ENCODE data around the gene AVPI1. TPM values are rescaled to one million over a fixed set of nuclear protein-coding genes. Genes with fewer than 3 reads are reported as not detected.
"Not testable (repeated sequence)": the region's sequence is repeated elsewhere in the genome, so short reads cannot be mapped to it uniquely, and the experiment has no call there.

AVPI1 gene
- total RNA-seq, 1 donor from 2014 or later: 6.5 TPM

- no peaks in the 10 kb centered on the region for H3K36me3 Mint-ChIP-seq (ENCODE audit: low read depth)
- peaks cover 2% of the 10 kb centered on the region for H3K9me3 Mint-ChIP-seq (ENCODE audit: low read depth)
- no peaks in the 10 kb centered on the region for H3K27me3 Mint-ChIP-seq (ENCODE audit: low read depth)
- no peak for DNase-seq (ENCODE audit: low spot score)
- H3K27ac Mint-ChIP-seq (ENCODE audit: unreplicated experiment): no peak overlapping the region
- H3K4me3 Mint-ChIP-seq (ENCODE audit: unreplicated experiment): no peak overlapping the region
- H3K4me1 Mint-ChIP-seq (ENCODE audit: low read depth): peaks cover 21% of the 10 kb centered on the region
- TF ChIP-seq, protein P1, sequence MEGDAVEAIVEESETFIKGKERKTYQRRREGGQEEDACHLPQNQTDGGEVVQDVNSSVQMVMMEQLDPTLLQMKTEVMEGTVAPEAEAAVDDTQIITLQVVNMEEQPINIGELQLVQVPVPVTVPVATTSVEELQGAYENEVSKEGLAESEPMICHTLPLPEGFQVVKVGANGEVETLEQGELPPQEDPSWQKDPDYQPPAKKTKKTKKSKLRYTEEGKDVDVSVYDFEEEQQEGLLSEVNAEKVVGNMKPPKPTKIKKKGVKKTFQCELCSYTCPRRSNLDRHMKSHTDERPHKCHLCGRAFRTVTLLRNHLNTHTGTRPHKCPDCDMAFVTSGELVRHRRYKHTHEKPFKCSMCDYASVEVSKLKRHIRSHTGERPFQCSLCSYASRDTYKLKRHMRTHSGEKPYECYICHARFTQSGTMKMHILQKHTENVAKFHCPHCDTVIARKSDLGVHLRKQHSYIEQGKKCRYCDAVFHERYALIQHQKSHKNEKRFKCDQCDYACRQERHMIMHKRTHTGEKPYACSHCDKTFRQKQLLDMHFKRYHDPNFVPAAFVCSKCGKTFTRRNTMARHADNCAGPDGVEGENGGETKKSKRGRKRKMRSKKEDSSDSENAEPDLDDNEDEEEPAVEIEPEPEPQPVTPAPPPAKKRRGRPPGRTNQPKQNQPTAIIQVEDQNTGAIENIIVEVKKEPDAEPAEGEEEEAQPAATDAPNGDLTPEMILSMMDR (IDR thresholded peaks at IDR 0.05): no peak
Measured at GRCh38 chr10:97705006-97705670, 18.1 kb upstream of the AVPI1 start.

GRCh38 chr10:97704341-97704740, 17.3 kb upstream of the AVPI1 start:
- no peak overlapping the region for H3K27ac Mint-ChIP-seq (ENCODE audit: unreplicated experiment)

GRCh38 chr10:97703398-97704067, 16.5 kb upstream of the AVPI1 start:
- DNase-seq (ENCODE audit: low spot score): peak; percentile 17
- Mint-ChIP-seq H3K36me3 (ENCODE audit: low read depth) (no peaks in the 10 kb centered on the region), H3K27me3 (ENCODE audit: low read depth) (no peaks in the 10 kb centered on the region), H3K4me1 (ENCODE audit: low read depth) (peaks cover 7% of the 10 kb centered on the region), H3K9me3 (ENCODE audit: low read depth) (no peaks in the 10 kb centered on the region), H3K27ac (ENCODE audit: unreplicated experiment) (no peak overlapping the region), H3K4me3 (ENCODE audit: unreplicated experiment) (no peak overlapping the region)
- TF ChIP-seq, protein P1 (IDR thresholded peaks at IDR 0.05): no peak

More at GRCh38 chr10:97704341-97704740, 17.3 kb upstream of the AVPI1 start:
- Mint-ChIP-seq H3K4me1 (ENCODE audit: low read depth) (peaks cover 13% of the 10 kb centered on the region), H3K4me3 (ENCODE audit: unreplicated experiment) (no peak overlapping the region), H3K36me3 (ENCODE audit: low read depth) (no peaks in the 10 kb centered on the region), H3K9me3 (ENCODE audit: low read depth) (peaks cover 2% of the 10 kb centered on the region), H3K27me3 (ENCODE audit: low read depth) (no peaks in the 10 kb centered on the region)
- DNase-seq (ENCODE audit: low spot score): no peak
- TF ChIP-seq, protein P1 (IDR thresholded peaks at IDR 0.05): no peak

- Mint-ChIP-seq H3K4me3 (ENCODE audit: unreplicated experiment) (no peak overlapping the region), H3K27me3 (ENCODE audit: low read depth) (no peaks in the 10 kb centered on the region)
Measured at GRCh38 chr10:97701438-97702069, 14.5 kb upstream of the AVPI1 start.

GRCh38 chr10:97698072-97698655, 11.1 kb upstream of the AVPI1 start:
- H3K4me1 Mint-ChIP-seq (ENCODE audit: low read depth); H3K9me3 Mint-ChIP-seq (ENCODE audit: low read depth); H3K27me3 Mint-ChIP-seq (ENCODE audit: low read depth); H3K27ac Mint-ChIP-seq (ENCODE audit: unreplicated experiment); H3K4me3 Mint-ChIP-seq (ENCODE audit: unreplicated experiment); H3K36me3 Mint-ChIP-seq (ENCODE audit: low read depth); DNase-seq (ENCODE audit: low spot score): not testable (repeated sequence)

More at GRCh38 chr10:97701438-97702069, 14.5 kb upstream of the AVPI1 start:
- Mint-ChIP-seq H3K27ac (ENCODE audit: unreplicated experiment) (no peak overlapping the region), H3K4me1 (ENCODE audit: low read depth) (no peaks in the 10 kb centered on the region), H3K9me3 (ENCODE audit: low read depth) (no peaks in the 10 kb centered on the region), H3K36me3 (ENCODE audit: low read depth) (no peaks in the 10 kb centered on the region)
- DNase-seq (ENCODE audit: low spot score): peak; percentile 40
- TF ChIP-seq, protein P1 (IDR thresholded peaks at IDR 0.05): peak; percentile 93

Measured in chondrocyte (in vitro differentiated cells).